WTC11 (cell line): ENCODE data around the gene HES1. TPM values are rescaled to one million over a fixed set of nuclear protein-coding genes. Genes with fewer than 3 reads are reported as not detected.

Experiments used
- ATAC-seq: fragments of 200-7000 bp; cut with Tn5 transposase; 2 replicates; pipeline ENCODE4 v1.10.0; 2021; ENCODE audit warnings: mild to moderate bottlenecking, moderate library complexity
- CTCF ChIA-PET: fragments of 300-600 bp; sonication (Branson Sonifier 250); formaldehyde crosslinking; loops from one replicate; lab custom pipeline; 2021; ENCODE audit warnings: antibody characterized with exemption; lab: Charles Lee
- POLR2A ChIA-PET: fragments of 350-600 bp; sonication (Branson Sonifier 250); formaldehyde crosslinking; loops from one replicate; lab custom pipeline; 2021; ENCODE audit warnings: antibody characterized with exemption; lab: Charles Lee
- DNase-seq: peaks from one replicate; pipeline ENCODE4 v3.0.0; 2021; ENCODE audit warnings: low spot score
- H3K27ac Mint-ChIP-seq: 2 replicates; pipeline ENCODE4 v1.8.0; 2021; ENCODE audit warnings: mixed read lengths
- H3K27me3 Mint-ChIP-seq: 2 replicates; pipeline ENCODE4 v1.8.0; 2021; ENCODE audit warnings: low read depth, mild to moderate bottlenecking, moderate library complexity, mixed read lengths
- H3K36me3 Mint-ChIP-seq: 2 replicates; pipeline ENCODE4 v1.8.0; 2021; ENCODE audit warnings: mixed read lengths
- H3K4me1 Mint-ChIP-seq: 2 replicates; pipeline ENCODE4 v1.8.0; 2022; ENCODE audit warnings: mixed read lengths
- H3K4me3 Mint-ChIP-seq: 2 replicates; pipeline ENCODE4 v1.8.0; 2021; ENCODE audit warnings: mild to moderate bottlenecking, moderate library complexity, mixed read lengths
- H3K9me3 Mint-ChIP-seq: 2 replicates; pipeline ENCODE4 v1.8.0; 2021; ENCODE audit warnings: mixed read lengths
- ESRRA ChIP-seq: sonication (generic); formaldehyde crosslinking; IDR thresholded peaks from 2 replicates; pipeline ENCODE4 v1.8.1; 2022; ENCODE audit warnings: mild to moderate bottlenecking, missing genetic modification reagents, borderline replicate concordance
- MXD4 ChIP-seq: fragments of 250-450 bp; sonication (Bioruptor Pico); IDR thresholded peaks from 2 replicates; pipeline ENCODE4 v1.8.0; 2021; ENCODE audit warnings: mild to moderate bottlenecking, moderate library complexity, borderline replicate concordance
- SMAD4 ChIP-seq: sonication (generic); formaldehyde crosslinking; IDR thresholded peaks from 2 replicates; pipeline ENCODE4 v1.8.0; 2022; ENCODE audit warnings: mild to moderate bottlenecking, missing genetic modification reagents
- TCF7 ChIP-seq: sonication (generic); formaldehyde crosslinking; IDR thresholded peaks from 2 replicates; pipeline ENCODE4 v1.8.0; 2022; ENCODE audit warnings: mild to moderate bottlenecking, low read depth, missing genetic modification reagents, moderate library complexity
- ZNF219 ChIP-seq: sonication (generic); formaldehyde crosslinking; IDR thresholded peaks from 2 replicates; pipeline ENCODE4 v1.8.0; 2023; ENCODE audit warnings: missing genetic modification reagents, mild to moderate bottlenecking, borderline replicate concordance
- ZNF263 ChIP-seq: sonication (generic); formaldehyde crosslinking; IDR thresholded peaks from 2 replicates; pipeline ENCODE4 v1.8.1; 2022; ENCODE audit warnings: low read depth, mild to moderate bottlenecking, moderate library complexity, missing genetic modification reagents
- total RNA-seq: library from RNA; stranded (reverse); gene quantifications from 3 replicates; pipeline ENCODE4 v1.2.3, GENCODE V29; 2021
- TF ChIP-seq, protein P1 (sequence below): sonication (generic); formaldehyde crosslinking; IDR thresholded peaks from 2 replicates; pipeline ENCODE4 v1.8.1; 2022; ENCODE audit warnings: mild to moderate bottlenecking, missing genetic modification reagents, moderate library complexity, borderline replicate concordance
- TF ChIP-seq, protein P2 (sequence below): sonication (generic); formaldehyde crosslinking; IDR thresholded peaks from 2 replicates; pipeline ENCODE4 v1.8.1; 2022; ENCODE audit warnings: missing genetic modification reagents, borderline replicate concordance
- TF ChIP-seq, protein P3 (sequence below): sonication (generic); formaldehyde crosslinking; IDR thresholded peaks from 2 replicates; pipeline ENCODE4 v1.8.0; 2022; ENCODE audit warnings: missing genetic modification reagents
- TF ChIP-seq, protein P4 (sequence below): sonication (generic); formaldehyde crosslinking; conservative IDR thresholded peaks from 2 replicates; pipeline ENCODE4 v1.8.1; 2023; ENCODE audit warnings: mild to moderate bottlenecking, low read depth, missing genetic modification reagents, moderate library complexity
- TF ChIP-seq, protein P5 (sequence below): sonication (generic); formaldehyde crosslinking; IDR thresholded peaks from 2 replicates; pipeline ENCODE4 v1.8.1; 2023; ENCODE audit warnings: mild to moderate bottlenecking, missing genetic modification reagents, moderate library complexity

The HES1 gene
- total RNA-seq, 1 experiment from 2014 or later: 28.4 TPM

DNA sequence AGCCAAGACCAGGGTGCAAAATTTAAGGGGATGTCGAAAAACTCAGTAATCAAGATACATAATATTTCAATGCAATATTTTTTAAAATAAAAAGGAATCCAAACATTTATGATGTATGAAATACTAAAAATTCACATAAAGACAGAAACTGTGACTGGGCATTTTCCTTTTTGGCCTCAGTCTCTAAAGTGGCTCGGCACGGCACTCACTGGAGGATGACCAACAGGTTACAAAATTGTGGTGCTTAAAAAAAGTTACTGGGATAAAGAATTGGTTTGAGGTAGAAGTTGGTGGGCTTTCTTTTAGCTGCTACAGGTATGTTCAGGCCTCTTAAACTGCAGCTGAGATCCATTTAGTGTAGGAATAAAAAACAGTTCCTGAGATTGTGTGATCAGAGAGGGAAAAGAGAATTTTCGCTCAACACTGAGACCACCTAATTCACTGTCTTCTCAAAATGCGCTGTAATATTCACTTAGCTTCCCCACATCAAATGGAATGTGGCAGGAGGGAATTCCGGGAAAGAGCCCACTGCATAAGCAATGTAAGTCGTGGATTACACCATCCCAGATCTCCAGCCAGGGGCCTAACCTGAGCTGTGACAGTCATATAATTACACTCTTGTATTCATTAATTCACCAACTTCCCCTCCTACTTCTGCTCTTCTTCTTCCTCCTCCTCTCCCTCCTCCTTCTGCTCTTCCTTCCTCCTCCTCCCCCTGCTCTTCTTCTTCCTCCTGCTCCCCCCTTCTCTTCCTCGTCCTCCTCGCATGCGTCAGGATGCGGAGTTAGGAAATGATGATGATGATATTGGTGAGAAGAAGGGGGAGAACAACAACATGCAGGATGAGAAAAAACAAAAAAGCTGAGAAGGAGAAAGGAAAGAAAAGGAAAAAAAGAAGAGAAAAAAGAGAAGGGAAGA lies 45.9 kb downstream of the HES1 start:
- ChIA-PET POLR2A (no interaction called here), CTCF (no interaction called here)
- H3K36me3 Mint-ChIP-seq: no peaks in the 10 kb centered on the region
- no peaks in the 10 kb centered on the region for H3K9me3 Mint-ChIP-seq
- no peak for ATAC-seq
- no peak overlapping the region for H3K4me3 Mint-ChIP-seq
- peaks cover 34% of the 10 kb centered on the region for H3K4me1 Mint-ChIP-seq
- no peak for DNase-seq
- H3K27me3 Mint-ChIP-seq: no peaks in the 10 kb centered on the region; the same call in none of the 2 replicates
- H3K27ac Mint-ChIP-seq: no peak overlapping the region
- TF ChIP-seq, protein P1, sequence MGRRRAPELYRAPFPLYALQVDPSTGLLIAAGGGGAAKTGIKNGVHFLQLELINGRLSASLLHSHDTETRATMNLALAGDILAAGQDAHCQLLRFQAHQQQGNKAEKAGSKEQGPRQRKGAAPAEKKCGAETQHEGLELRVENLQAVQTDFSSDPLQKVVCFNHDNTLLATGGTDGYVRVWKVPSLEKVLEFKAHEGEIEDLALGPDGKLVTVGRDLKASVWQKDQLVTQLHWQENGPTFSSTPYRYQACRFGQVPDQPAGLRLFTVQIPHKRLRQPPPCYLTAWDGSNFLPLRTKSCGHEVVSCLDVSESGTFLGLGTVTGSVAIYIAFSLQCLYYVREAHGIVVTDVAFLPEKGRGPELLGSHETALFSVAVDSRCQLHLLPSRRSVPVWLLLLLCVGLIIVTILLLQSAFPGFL (CRISPR knock-in tag): no peak
- 0 out of 2 replicates have a peak, but pooled peaks have one; percentile 51 for TF ChIP-seq ZNF263 (CRISPR knock-in tag)
- TF ChIP-seq, protein P2, sequence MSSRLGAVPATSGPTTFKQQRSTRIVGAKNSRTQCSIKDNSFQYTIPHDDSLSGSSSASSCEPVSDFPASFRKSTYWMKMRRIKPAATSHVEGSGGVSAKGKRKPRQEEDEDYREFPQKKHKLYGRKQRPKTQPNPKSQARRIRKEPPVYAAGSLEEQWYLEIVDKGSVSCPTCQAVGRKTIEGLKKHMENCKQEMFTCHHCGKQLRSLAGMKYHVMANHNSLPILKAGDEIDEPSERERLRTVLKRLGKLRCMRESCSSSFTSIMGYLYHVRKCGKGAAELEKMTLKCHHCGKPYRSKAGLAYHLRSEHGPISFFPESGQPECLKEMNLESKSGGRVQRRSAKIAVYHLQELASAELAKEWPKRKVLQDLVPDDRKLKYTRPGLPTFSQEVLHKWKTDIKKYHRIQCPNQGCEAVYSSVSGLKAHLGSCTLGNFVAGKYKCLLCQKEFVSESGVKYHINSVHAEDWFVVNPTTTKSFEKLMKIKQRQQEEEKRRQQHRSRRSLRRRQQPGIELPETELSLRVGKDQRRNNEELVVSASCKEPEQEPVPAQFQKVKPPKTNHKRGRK (CRISPR knock-in tag): 0 out of 2 replicates have a peak, but pooled peaks have one; percentile 48

DNA sequence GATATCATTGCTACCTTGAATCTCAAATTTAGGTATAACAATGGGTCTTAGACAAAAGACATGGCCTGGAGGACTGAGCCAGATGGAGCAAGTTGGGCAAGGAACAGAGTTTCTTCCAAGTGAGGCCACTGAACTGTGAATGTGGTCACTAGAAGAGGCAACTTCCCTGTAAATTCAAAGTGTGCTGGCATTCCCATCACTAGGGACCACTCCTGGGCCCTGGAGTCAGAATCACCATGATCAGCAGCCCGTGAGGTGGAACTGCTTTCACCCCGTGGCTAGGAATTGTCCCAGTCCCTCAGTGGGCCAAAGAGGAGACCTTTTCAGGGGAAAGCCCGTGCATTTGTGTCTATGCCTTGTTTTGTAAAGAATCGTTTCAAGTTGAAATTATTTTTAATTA lies 47.3 kb downstream of the HES1 start:
- Mint-ChIP-seq H3K27me3 (no peaks in the 10 kb centered on the region), H3K36me3 (no peaks in the 10 kb centered on the region), H3K9me3 (no peaks in the 10 kb centered on the region), H3K4me3 (no peak overlapping the region), H3K4me1 (peaks cover 21% of the 10 kb centered on the region), H3K27ac (no peak overlapping the region)
- DNase-seq (no peak), ATAC-seq (no peak)
- ChIA-PET POLR2A (no interaction called here), CTCF (no interaction called here)
- TF ChIP-seq MXD4 (CRISPR knock-in tag): no peak

DNA sequence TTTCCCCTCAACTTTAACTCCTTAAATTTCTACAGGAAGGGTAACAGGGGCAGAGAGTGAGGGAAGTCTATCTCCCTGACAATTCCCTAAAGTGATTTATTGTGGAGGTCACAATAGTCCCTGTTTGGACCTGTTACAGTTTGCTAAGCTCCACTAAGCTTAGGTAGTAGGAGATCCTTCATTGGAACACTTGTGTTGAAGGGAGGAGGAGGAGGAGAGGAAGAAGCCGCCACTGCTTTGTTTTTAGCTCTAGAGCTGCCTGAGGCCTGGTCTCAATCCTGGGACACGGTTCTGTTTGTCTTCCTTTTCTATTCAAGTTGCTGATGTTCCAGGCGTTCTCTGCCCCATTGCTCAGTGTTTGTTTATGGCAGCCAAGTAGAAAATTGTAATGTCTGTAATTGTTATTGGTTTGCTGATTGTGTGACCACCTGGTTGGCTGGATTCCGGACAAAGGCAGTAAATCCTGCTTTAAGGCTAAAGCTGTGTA lies 48.4 kb downstream of the HES1 start:
- H3K9me3 Mint-ChIP-seq: no peaks in the 10 kb centered on the region
- POLR2A ChIA-PET: no interaction called here
- no peaks in the 10 kb centered on the region for H3K36me3 Mint-ChIP-seq
- ATAC-seq: peak; percentile 60
- TF ChIP-seq ESRRA (CRISPR knock-in tag) (no peak), TCF7 (CRISPR knock-in tag) (no peak), SMAD4 (CRISPR knock-in tag) (no peak), ZNF263 (CRISPR knock-in tag) (no peak), ZNF219 (CRISPR knock-in tag) (no peak)
- TF ChIP-seq, protein P3, sequence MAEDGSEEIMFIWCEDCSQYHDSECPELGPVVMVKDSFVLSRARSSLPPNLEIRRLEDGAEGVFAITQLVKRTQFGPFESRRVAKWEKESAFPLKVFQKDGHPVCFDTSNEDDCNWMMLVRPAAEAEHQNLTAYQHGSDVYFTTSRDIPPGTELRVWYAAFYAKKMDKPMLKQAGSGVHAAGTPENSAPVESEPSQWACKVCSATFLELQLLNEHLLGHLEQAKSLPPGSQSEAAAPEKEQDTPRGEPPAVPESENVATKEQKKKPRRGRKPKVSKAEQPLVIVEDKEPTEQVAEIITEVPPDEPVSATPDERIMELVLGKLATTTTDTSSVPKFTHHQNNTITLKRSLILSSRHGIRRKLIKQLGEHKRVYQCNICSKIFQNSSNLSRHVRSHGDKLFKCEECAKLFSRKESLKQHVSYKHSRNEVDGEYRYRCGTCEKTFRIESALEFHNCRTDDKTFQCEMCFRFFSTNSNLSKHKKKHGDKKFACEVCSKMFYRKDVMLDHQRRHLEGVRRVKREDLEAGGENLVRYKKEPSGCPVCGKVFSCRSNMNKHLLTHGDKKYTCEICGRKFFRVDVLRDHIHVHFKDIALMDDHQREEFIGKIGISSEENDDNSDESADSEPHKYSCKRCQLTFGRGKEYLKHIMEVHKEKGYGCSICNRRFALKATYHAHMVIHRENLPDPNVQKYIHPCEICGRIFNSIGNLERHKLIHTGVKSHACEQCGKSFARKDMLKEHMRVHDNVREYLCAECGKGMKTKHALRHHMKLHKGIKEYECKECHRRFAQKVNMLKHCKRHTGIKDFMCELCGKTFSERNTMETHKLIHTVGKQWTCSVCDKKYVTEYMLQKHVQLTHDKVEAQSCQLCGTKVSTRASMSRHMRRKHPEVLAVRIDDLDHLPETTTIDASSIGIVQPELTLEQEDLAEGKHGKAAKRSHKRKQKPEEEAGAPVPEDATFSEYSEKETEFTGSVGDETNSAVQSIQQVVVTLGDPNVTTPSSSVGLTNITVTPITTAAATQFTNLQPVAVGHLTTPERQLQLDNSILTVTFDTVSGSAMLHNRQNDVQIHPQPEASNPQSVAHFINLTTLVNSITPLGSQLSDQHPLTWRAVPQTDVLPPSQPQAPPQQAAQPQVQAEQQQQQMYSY (CRISPR knock-in tag): no peak
- TF ChIP-seq, protein P4, sequence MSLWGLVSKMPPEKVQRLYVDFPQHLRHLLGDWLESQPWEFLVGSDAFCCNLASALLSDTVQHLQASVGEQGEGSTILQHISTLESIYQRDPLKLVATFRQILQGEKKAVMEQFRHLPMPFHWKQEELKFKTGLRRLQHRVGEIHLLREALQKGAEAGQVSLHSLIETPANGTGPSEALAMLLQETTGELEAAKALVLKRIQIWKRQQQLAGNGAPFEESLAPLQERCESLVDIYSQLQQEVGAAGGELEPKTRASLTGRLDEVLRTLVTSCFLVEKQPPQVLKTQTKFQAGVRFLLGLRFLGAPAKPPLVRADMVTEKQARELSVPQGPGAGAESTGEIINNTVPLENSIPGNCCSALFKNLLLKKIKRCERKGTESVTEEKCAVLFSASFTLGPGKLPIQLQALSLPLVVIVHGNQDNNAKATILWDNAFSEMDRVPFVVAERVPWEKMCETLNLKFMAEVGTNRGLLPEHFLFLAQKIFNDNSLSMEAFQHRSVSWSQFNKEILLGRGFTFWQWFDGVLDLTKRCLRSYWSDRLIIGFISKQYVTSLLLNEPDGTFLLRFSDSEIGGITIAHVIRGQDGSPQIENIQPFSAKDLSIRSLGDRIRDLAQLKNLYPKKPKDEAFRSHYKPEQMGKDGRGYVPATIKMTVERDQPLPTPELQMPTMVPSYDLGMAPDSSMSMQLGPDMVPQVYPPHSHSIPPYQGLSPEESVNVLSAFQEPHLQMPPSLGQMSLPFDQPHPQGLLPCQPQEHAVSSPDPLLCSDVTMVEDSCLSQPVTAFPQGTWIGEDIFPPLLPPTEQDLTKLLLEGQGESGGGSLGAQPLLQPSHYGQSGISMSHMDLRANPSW (CRISPR knock-in tag): no peak
- TF ChIP-seq, protein P5, sequence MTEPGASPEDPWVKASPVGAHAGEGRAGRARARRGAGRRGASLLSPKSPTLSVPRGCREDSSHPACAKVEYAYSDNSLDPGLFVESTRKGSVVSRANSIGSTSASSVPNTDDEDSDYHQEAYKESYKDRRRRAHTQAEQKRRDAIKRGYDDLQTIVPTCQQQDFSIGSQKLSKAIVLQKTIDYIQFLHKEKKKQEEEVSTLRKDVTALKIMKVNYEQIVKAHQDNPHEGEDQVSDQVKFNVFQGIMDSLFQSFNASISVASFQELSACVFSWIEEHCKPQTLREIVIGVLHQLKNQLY (CRISPR knock-in tag): no peak
- TF ChIP-seq, all 79 proteins: peak for 0
- CTCF ChIA-PET: interaction anchor here (2.4 kb wide), 1 partner anchor 132 kb away, joined by 10 read pairs; no protein-coding TSS in a partner anchor
- Mint-ChIP-seq H3K27ac (peak overlapping the region; percentile 96), H3K4me1 (peaks cover 19% of the 10 kb centered on the region), H3K27me3 (no peaks in the 10 kb centered on the region), H3K4me3 (no peak overlapping the region)
- DNase-seq: no peak
